Stimulated activated CD4-positive, alpha-beta T cell treated with anti-CD3 and anti-CD28 coated beads, Interleukin-1b, Interleukin-23, amount 100 ng/mL, for 1 hour (primary cell): ENCODE results near the gene DAPK1.

Experiments
- DNase-seq, 2 donors: peaks; one replicate each; pipeline ENCODE4 v3.0.0-alpha.2; 2020; ENCODE audit warnings: low read depth in 2 of 2

Gene DAPK1

GRCh38 chr9:87568401-87568800 is 70.7 kb downstream of the DAPK1 start:
- DNase-seq: no peak

- DNase-seq: no peak
Measured at GRCh38 chr9:87569008-87569509, 71.4 kb downstream of the DAPK1 start.

DNA sequence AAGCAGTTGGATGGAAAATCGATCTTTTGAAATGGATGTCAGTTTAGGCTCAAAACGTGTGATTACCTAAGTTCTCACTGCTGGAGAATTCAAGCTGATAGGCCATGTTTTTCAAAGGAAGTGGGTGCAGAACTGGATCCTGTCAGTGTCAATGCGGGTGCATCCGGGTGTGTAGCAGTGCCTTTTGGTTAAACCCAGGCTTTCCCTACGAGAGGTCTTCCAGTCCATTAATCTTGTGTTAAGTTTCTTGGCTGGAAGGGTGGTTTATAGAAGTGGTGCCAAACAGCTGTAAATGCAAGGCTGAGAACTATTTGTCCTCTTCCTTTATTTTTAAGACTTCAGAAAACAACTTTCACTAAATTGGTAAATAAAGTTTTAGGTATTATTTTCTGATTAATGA is 71.9 kb downstream of the DAPK1 start:
- no peak for DNase-seq

DNA sequence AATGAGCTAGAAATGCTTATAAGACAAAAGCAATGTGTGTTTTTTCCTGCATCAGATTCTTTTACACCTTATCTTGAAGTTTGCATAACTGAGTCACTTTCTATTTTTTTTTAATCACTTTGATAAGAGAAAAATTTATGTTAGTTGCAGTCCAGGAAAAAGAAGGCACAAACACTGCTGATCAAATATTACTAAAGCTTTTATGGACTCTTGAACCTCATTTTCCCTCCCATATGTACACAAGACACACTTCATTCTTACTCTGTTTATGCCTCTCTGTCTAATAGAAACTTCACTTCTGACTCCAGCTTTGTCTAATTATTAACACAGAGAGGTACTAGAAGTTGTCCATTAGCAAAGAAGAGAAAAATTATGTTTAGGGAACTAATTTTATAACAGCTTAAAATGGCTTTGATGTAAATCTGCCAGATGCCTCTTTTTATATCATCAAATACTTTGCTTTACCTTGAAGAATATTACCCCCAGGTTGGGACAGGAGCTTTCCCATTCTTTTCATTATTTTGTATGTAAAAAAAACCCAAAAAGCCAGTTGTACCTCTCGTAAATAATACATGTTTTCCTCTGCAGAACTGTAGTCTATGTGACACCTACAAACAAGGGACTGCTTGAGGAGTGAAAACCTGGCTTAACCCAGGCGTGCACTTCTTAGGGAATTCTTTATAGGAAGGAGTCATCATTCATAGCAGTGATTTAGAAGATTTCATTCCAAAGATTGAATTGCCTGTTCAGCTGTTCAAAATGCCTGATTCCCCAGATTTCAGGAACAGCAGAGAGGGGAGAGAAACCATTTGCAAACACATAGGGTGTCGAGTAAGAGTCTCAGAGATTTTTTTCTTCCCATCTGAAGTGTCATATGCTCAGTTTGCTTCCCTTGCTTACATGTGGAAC is 72.6 kb downstream of the DAPK1 start:
- no peak for DNase-seq

DNA sequence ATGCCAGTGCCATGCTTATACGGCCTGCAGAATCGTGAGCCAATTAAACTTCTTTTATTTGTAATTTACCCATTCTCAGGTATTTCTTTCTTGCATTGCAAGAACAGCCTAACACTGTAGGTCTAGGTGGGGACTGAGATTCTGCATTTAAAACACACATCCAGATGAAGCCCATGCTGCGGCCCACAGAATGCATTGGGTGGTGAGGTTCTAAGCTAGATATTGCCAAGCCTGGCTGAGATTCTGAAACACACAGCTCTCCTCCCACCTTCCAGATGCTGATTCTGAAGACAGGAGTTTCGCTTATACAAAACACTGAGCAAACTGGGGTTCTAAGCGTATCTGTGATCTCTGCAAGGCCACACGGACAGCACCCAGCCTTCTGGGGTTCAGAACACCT is 75.1 kb downstream of the DAPK1 start:
- no peak for DNase-seq

DNA sequence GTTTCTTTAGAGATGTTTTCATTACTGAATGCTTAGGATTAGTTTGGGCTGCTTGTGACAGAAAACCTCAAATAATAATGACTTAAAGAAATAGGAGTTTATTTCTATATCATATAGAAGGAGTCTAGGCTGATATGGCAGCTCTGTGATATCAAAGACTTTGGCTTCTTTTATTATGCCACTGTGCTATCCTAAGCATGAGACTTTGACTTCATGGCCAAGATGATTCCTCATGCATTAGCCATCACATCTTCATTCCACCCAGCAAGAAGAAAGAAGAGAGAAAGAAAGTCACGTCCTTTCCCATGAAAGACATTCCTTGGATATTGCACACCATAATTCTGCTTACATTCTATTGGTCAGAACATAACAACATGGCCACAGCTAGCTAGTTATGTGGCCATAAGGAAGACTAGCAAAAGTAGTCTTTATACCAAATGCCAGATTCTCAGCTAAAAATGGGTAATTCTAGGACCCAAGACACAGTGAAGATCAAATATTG is 76.2 kb downstream of the DAPK1 start:
- DNase-seq: no peak

GRCh38 chr9:87577746-87578145 is 80.1 kb downstream of the DAPK1 start:
- DNase-seq: no peak

DNA sequence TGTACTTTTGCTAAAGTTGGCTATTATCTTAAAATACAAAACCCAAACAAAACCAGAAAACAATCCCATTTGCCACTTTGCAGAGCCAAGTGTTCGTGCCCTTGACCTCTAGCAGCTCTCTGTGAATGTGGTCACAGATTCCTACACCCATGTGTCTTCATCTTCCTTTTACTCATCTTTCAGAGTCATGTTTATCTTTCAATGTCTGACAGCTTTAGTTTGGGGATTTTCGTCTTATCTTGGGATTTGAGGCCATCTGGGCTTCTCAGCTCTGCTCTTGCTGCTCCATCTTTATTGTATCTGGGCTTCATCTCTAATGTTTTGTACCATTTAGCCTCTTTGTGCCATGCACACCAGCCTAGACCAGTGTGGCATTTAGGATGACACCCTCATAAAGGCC is 81.0 kb downstream of the DAPK1 start:
- no peak for DNase-seq

GRCh38 chr9:87579781-87580541 is 82.3 kb downstream of the DAPK1 start:
- no peak for DNase-seq

GRCh38 chr9:87580941-87581438 is 83.3 kb downstream of the DAPK1 start:
- no peak for DNase-seq

DNA sequence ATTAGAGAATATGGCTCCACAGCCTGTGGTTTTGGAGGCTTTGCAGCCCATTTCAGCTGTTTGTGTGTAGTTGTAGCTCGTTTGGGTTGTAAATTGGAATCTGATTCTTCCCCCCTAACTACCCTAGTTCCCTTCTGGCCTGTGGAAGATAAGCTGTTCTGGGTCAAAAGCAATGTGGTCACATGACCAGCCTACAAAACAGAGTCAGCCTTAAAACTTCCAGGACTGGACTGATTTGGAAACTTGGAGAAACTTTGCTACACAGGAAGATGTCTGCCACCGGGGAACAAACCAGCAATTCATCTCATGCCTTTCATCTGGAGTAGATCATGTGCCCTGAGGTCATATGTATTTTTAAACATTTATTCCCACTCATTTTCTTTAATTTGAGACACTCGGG is 83.8 kb downstream of the DAPK1 start:
- DNase-seq: no peak

- no peak for DNase-seq
Measured at GRCh38 chr9:87581949-87582637, 84.4 kb downstream of the DAPK1 start.

- no peak for DNase-seq
Measured at GRCh38 chr9:87584326-87584725, 86.7 kb downstream of the DAPK1 start.

- DNase-seq: no peak
Measured at GRCh38 chr9:87585123-87585855, 87.6 kb downstream of the DAPK1 start.

DNA sequence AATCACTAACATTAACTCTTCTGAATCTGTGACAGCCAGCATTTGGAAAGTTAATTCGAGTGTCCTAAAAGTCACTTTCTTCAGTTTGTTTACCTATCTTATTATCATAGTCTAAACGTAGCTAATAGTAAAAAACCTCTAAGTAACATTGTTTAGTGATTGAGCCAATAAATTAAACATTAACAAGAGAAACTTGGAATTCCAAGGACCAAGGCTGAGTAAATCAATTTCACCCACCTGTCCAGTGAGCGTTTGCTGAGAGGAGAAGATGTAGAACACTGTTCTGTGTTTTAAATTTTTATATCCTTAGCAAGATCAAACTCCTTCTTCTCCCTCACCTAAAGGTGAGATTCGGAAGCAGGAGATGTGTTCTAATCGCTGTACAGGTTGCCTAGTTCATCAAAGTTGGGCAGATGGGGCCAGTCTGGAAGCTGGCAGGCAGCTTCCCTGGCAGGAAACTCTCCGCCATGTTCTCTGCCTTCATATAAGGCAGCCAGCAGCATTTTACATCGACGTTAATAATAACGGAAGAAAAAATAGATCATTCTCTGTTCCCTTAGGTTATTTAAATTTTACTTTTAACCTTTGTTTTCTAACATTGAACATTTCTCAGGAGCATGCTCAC is 89.2 kb downstream of the DAPK1 start:
- DNase-seq: no peak

GRCh38 chr9:87587356-87587745 is 89.7 kb downstream of the DAPK1 start:
- no peak for DNase-seq

DNA sequence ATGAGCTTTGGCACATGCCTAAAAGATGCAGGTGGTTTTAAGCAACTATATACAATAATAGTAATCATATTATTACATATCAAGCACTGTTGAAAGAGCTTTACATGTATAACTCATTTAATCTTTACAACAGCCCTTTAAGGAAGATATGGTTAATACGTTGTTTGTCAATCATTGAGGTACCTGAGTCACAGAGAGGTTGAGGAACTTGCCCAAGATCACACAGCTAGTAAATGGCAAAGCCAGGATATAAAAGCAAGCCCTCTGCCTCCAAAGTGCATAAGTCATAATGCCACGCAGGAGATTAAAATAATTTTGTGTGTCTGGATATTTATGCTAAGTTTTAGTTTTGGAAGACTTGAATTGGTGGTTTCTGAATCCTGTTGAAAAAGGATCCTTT is 90.2 kb downstream of the DAPK1 start:
- no peak for DNase-seq

GRCh38 chr9:87588339-87588738 is 90.7 kb downstream of the DAPK1 start:
- DNase-seq: no peak

DNA sequence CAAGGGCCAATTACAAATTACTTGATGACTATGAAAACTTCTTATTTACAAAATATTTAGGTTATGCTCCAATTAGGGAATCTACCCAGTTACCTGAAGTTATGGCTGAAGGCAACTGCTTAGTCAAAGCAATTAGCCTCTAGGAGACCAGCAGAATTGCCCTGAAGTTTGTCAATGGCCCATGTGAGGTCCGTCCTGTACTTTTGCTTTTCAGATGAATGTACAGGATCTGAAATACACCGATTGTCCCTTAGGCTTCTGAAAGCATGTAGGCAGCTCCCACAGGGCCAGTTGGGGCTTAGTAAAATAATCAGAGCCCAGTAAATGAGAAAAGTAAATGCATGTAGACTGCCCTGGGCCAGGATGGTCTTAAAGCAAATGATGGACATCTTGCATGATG is 93.3 kb downstream of the DAPK1 start:
- DNase-seq: no peak

GRCh38 chr9:87592554-87593358 is 95.1 kb downstream of the DAPK1 start:
- DNase-seq: no peak
